Caco-2 (cell line): ENCODE results near the gene VPS52. TPM values are rescaled to one million over a fixed set of nuclear protein-coding genes. Genes with fewer than 3 reads are reported as not detected.

Source experiments
- BruUV-seq: library from RNA; stranded (reverse); fragments of 400-500 nt; replicated peaks from 2 replicates; lab custom pipeline; 2021; lab: Mats Ljungman, UMichigan
- CTCF ChIA-PET: fragments of 300-600 bp; sonication (Branson Sonifier 250); formaldehyde crosslinking; loops from one replicate; lab custom pipeline; 2022; ENCODE audit warnings: antibody characterized with exemption; lab: Charles Lee
- POLR2A ChIA-PET: fragments of 300-600 bp; sonication (Branson Sonifier 250); formaldehyde crosslinking; loops from one replicate; lab custom pipeline; 2022; ENCODE audit warnings: antibody characterized with exemption; lab: Charles Lee
- DNase-seq, 2 experiments: peaks; one replicate each; pipeline versions ENCODE4 v3.0.0 to v3.0.0-alpha.2; 2020 to 2022
- H3K27me3 ChIP-seq: replicated peaks from 2 replicates; pipeline ENCODE4 v1.6.0; 2011; ENCODE audit warnings: low read length; ENCODE audit not compliant: control insufficient read depth, insufficient read depth
- H3K36me3 ChIP-seq: 2 replicates; pipeline ENCODE4 v1.5.1; 2011; ENCODE audit warnings: low read length; ENCODE audit not compliant: control insufficient read depth, insufficient read depth
- H3K4me1 ChIP-seq: fragments of 250-450 bp; sonication (Bioruptor Pico); 2 replicates; pipeline ENCODE4 v1.5.1; 2020; ENCODE audit warnings: mild to moderate bottlenecking
- H3K4me3 ChIP-seq: 2 replicates; pipeline ENCODE4 v1.5.1; 2011; ENCODE audit warnings: low read depth, mild to moderate bottlenecking, control low read depth, low read length
- H3K9me3 ChIP-seq: fragments of 250-450 bp; sonication (Bioruptor Pico); 2 replicates; pipeline ENCODE4 v1.5.1; 2020; ENCODE audit warnings: mild to moderate bottlenecking, moderate library complexity
- H3K27ac Mint-ChIP-seq: one replicate; pipeline ENCODE4 v1.8.0; 2022; ENCODE audit warnings: mixed read lengths; ENCODE audit not compliant: unreplicated experiment
- H3K27me3 Mint-ChIP-seq: one replicate; pipeline ENCODE4 v1.8.0; 2022; ENCODE audit warnings: mixed read lengths; ENCODE audit not compliant: insufficient read depth, unreplicated experiment
- H3K36me3 Mint-ChIP-seq: one replicate; pipeline ENCODE4 v1.8.0; 2022; ENCODE audit warnings: mild to moderate bottlenecking, mixed read lengths; ENCODE audit not compliant: insufficient read depth, unreplicated experiment
- H3K4me1 Mint-ChIP-seq: one replicate; pipeline ENCODE4 v1.8.0; 2022; ENCODE audit warnings: low read depth, mixed read lengths; ENCODE audit not compliant: unreplicated experiment
- H3K4me3 Mint-ChIP-seq: one replicate; pipeline ENCODE4 v1.8.0; 2022; ENCODE audit warnings: mild to moderate bottlenecking, moderate library complexity, mixed read lengths; ENCODE audit not compliant: unreplicated experiment
- H3K9me3 Mint-ChIP-seq: one replicate; pipeline ENCODE4 v1.8.0; 2022; ENCODE audit warnings: mixed read lengths; ENCODE audit not compliant: unreplicated experiment
- CTCF ChIP-seq, 2 experiments: fragments of 200-600 bp in 1 of 2; IDR thresholded peaks; 1 replicate in 1 of 2; 2 replicates in 1 of 2; pipeline versions ENCODE4 v1.5.1 to v1.8.0; 2011 to 2022; ENCODE audit warnings: antibody characterized with exemption in 1 of 2, control low read depth in 1 of 2, inconsistent platforms in 1 of 2, low read depth in 1 of 2, low read length in 1 of 2, mild to moderate bottlenecking in 1 of 2, moderate library complexity in 1 of 2; ENCODE audit not compliant: insufficient read depth in 1 of 2, severe bottlenecking in 1 of 2, unreplicated experiment in 1 of 2
- intact Hi-C: fragments of 100-400 bp; cut with micrococcal nuclease; formaldehyde crosslinking; loops from one replicate; pipeline ENCODE4 v1.10.0; 2022; ENCODE audit not compliant: unreplicated experiment
- total RNA-seq: library from RNA; stranded (reverse); gene quantifications from 2 replicates; pipeline ENCODE4 v1.2.3, GENCODE V29; 2022

Gene VPS52
- total RNA-seq, 1 experiment from 2014 or later, result 55.6 TPM

- H3K9me3 ChIP-seq, result no peaks in the 10 kb centered on the region
- no peaks in the 10 kb centered on the region for H3K9me3 Mint-ChIP-seq
These were observed 65.4 kb downstream of the VPS52 start for GRCh38 chr6:33206027-33206863.

DNA sequence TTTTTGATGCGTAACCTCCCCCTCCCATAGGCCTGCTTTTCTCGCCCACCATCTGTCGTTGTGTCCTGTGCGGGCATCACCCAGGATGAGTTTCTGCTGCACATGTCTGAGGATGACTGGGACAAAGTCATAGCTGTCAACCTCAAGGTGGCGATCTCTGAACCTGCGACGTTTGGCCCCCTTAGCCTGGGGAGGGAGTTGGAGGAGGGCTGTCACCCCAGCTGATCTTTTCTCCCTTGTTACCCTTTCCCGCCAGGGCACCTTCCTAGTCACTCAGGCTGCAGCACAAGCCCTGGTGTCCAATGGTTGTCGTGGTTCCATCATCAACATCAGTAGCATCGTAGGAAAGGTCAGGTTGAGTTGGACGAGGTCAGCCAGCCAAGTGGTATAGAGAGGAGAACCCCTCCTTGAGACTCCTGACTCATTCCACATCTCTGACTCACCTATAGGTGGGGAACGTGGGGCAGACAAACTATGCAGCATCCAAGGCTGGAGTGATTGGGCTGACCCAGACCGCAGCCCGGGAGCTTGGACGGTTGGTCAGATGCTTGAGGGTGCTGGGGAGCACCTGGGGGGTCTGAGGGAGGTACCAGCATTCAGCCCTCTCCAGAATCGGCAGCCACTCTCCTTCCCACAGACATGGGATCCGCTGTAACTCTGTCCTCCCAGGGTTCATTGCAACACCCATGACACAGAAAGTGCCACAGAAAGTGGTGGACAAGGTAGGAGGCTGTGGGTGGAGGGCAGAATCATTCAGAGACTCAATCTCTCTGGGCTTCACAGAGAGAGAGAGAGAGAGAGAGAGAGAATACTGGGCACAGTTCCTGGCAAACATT, 66.3 kb downstream of the VPS52 start:
- no peaks in the 10 kb centered on the region for H3K9me3 ChIP-seq
- no peaks in the 10 kb centered on the region for H3K27me3 ChIP-seq
- TF ChIP-seq CTCF (IDR thresholded peaks at IDR 0.05; ENCODE audit: insufficient read depth in 1 of 2, low read depth in 1 of 2, low read length in 1 of 2, severe bottlenecking in 1 of 2, unreplicated experiment in 1 of 2), result no peak
- ChIA-PET CTCF (interaction anchor here (1.0 to 1.6 kb wide), 2 partner anchors 43 to 221 kb away, joined by 7 to 11 read pairs; no protein-coding TSS in a partner anchor), POLR2A (interaction anchor here (0.5 to 1.6 kb wide), 2 partner anchors 234 to 235 kb away, joined by 4 to 16 read pairs; no protein-coding TSS in a partner anchor)
- BruUV-seq, result no TSS peak
- peaks cover 17% of the 10 kb centered on the region for H3K36me3 ChIP-seq
- Mint-ChIP-seq H3K9me3 (no peaks in the 10 kb centered on the region), H3K4me1 (peaks cover 31% of the 10 kb centered on the region), H3K27ac (peak overlapping the region; percentile 90), H3K36me3 (peaks cover 80% of the 10 kb centered on the region), H3K27me3 (no peaks in the 10 kb centered on the region), H3K4me3 (peak overlapping the region; percentile 90)
- peak overlapping the region; percentile 69 for H3K4me3 ChIP-seq
- intact Hi-C loops, result loop anchor here (1.0 kb wide), 1 partner anchor 43 kb away; no protein-coding TSS in a partner anchor
- peaks cover 22% of the 10 kb centered on the region for H3K4me1 ChIP-seq
- DNase-seq, result peak in 1 of 2 experiments; percentile 39

More at GRCh38 chr6:33206027-33206863, 65.4 kb downstream of the VPS52 start:
- BruUV-seq, result no TSS peak
- intact Hi-C loops, result no loop called here
- H3K36me3 ChIP-seq, result peaks cover 17% of the 10 kb centered on the region
- Mint-ChIP-seq H3K36me3 (peaks cover 72% of the 10 kb centered on the region), H3K27ac (peak overlapping the region; percentile 90), H3K27me3 (no peaks in the 10 kb centered on the region), H3K4me1 (peaks cover 31% of the 10 kb centered on the region), H3K4me3 (peak overlapping the region; percentile 90)
- H3K27me3 ChIP-seq, result no peaks in the 10 kb centered on the region
- no peak for TF ChIP-seq CTCF (IDR thresholded peaks at IDR 0.05; ENCODE audit: insufficient read depth in 1 of 2, low read depth in 1 of 2, low read length in 1 of 2, severe bottlenecking in 1 of 2, unreplicated experiment in 1 of 2)
- peaks cover 22% of the 10 kb centered on the region for H3K4me1 ChIP-seq
- no peak for DNase-seq
- H3K4me3 ChIP-seq, result no peak overlapping the region
- ChIA-PET CTCF (no interaction called here), POLR2A (no interaction called here)
